ENCODE results near the gene HLA-DQB1.
"Not testable (repeated sequence)": the region's sequence is repeated elsewhere in the genome, so short reads cannot be mapped to it uniquely, and the experiment has no call there.

Gene HLA-DQB1

DNA sequence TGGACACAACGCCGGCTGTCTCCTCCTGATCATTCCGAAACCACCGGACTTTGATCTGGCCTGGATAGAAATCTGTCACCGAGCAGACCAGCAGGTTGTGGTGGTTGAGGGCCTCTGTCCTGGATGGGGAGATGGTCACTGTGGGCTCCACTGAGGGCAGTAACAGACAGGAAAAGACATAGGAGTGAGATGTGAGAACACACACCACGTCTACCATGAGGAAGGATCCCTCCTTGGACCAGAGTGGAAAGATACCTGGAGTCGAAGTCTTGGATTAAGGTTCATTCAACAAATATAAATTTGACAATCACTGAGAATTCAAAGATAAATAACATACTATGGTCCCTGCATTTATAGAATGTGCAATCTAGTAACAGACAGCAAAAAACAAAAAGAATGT lies 4.4 kb downstream of the HLA-DQB1 start:
- DNase-seq = no peak

DNA sequence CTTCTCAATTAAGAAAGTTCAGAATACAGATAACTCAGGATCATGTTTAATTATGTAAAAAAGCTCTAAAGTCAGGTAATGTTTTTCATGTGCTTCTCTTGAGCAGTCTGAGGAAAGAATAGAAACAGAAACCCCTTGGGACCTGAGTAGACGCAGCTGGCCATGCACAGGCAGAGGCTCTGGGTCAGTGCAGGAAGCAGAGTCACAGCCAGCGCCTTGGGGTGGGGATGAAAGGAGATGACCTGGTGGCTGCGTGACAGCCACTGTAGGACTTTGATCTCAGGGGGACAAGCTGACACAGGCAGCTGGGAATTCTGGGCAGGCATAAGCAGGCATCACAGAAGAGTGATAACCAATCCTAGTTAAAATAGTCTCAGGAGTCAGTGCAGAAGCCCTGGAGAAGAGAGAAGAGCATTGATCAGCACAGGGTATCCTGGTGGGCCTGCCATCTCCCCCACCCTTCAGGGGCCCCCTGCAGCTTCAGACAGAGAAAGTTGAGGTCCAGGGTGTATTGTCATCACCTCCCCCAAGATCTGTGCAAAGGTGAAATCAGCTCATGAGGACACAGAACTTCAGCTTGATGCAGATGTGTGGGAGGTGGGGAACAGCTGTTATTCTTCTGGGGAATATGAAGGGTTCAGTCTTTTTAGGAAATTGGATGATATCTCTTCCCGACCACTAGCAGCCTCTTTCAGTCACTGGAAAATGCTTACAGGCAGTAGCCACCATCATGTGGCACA lies 6.4 kb downstream of the HLA-DQB1 start:
- no peak for DNase-seq

DNA sequence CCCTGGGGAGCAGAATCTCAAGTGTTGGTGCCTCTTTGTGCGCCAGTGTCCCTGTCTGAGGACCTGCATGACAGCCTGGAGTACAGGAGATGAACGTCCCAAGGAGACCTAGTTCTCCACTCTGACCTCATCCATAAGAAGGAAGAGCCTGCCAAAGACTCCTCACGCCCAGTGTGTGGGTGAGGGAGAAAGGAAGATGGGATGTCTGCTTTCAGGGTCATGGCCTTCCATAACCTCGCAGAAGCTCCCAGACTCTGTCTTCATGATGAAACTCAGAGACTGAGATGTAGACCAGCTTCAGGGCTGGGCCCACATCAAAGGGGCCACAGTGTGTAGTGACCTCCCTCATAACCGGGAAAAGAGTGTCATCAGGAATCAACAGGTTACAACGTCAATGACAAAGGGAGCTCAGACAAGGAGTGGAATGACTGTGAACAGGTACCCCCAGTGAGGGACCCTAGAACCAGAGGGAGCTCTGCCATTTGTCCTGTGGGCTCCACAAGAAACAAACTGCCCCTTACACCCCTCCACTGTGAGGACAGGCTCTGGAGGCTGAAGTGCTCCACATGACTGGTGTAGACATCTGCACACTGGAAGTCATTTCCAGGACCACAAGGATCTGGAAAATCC lies 8.1 kb downstream of the HLA-DQB1 start:
- DNase-seq = no peak

DNA sequence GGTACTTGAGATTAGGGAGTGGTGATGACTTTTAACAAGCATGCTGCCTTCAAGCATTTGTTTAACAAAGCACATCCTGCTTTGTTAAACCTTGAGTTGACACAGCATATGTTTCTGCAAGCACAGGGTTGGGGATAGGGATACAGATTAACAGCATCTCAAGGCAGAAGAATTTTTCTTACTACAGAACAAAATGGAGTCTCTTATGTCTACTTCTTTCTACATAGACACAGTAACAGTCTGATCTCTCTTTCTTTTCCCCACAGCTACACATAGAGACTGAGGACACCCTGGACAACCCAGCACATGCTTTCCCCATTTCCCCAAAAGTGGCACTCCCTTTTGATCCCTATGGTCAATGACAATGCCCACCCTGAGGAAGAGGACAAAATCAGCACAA lies 8.6 kb downstream of the HLA-DQB1 start:
- DNase-seq = not testable (repeated sequence)

DNA sequence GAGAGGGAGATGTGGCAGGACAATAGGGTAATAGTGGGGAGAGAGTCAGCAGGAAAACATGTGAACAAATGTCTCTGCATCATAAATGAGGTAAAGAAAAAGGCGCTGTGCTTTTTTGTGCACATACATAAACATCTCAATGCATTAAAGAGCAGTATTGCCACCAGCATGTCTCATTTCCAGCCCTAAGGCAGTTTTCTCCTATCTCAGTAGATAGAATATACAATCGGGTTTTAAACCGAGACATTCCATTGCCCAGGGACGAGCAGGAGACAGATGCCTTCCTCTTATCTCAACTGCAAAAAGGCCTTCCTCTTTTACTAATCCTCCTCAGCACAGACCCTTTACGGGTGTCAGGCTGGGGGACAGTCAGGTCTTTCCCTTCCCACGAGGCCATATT lies 9.1 kb downstream of the HLA-DQB1 start:
- DNase-seq = not testable (repeated sequence)

DNA sequence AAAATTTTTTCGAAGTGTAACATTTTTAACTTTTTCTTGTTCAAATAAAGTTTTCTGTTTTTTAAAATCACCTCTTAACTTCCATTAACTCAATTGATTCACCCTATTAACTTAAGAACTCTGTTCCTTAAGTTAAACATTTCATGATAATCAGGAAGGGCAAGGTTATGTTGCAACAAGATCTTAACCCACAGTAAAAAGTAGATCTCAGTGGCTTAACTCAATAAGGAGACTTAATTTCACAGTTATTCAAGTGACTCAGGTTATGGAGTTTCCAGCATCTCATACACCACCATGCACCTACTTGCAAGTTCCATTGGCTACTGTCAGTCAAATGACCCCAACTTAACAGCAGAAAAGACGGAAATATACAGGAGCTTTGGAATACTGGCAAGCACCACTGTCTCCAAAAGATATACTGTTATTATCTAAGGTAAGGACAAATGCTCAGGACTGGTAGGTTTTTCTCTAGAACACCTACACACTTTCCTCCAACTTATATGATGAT lies 11.2 kb downstream of the HLA-DQB1 start:
- no peak for DNase-seq

DNA sequence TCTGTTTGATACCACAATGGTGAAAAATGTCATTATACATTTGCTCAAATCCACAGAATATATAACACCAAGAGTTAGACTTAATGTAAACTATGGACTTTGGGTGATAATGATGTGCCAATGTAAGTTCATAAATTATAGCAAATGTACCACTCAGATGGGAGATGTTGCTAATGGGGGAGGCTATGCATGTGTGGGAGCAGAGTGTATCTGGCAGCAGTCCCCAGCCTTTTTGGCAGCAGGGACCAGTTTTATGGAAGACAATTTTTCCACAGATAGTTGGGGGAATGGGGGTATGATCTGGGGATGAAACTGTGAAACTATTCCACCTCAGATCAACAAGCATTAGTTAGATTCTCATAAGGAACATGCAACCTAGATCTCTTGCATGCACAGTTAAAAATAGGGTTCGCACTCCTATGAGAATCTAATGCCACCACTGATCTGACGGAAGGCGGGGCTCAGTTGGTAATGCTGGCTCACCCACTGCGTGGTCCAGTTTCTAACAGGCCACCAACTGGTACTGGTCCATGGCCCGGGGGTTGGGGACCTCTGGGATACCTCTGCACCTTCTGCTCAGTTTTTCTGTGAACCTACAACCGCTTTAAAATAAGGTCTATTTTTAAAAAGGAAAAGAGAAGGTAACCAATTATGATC lies 21.3 kb downstream of the HLA-DQB1 start:
- no peak for DNase-seq

DNA sequence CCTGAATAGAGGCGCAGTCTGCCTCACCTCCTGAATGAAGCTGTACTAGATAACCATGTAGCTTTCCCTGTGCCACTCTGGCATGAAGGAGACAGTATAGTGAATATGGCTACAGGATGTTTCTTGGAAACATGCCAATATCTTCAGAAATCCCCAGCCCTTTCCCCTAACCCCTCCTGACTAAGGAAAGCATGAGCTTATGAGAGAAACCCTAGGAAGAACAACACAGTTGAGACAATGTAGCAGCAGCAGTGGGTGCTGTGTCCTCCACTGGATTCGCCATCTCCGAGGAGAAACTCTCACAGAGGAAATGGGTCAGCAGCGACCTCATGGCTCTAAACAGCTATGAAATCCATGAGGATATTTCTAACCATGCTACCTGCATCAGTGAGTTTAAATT lies 22.6 kb downstream of the HLA-DQB1 start:
- peak; percentile 0 for DNase-seq

DNA sequence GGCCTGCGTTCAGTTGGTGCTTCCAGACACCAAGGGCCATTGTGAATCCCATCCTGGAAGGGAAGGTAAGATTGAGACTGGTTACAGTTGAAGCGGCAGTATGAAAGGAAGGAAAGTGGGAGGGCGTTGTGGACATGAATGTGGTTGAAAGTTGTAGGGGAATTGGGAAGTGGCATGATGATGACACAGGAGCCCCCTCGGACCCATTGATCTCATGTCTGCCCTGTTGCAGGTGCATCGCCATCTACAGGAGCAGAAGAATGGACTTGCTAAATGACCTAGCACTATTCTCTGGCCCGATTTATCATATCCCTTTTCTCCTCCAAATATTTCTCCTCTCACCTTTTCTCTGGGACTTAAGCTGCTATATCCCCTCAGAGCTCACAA lies 23.7 kb downstream of the HLA-DQB1 start:
- no peak for DNase-seq

DNA sequence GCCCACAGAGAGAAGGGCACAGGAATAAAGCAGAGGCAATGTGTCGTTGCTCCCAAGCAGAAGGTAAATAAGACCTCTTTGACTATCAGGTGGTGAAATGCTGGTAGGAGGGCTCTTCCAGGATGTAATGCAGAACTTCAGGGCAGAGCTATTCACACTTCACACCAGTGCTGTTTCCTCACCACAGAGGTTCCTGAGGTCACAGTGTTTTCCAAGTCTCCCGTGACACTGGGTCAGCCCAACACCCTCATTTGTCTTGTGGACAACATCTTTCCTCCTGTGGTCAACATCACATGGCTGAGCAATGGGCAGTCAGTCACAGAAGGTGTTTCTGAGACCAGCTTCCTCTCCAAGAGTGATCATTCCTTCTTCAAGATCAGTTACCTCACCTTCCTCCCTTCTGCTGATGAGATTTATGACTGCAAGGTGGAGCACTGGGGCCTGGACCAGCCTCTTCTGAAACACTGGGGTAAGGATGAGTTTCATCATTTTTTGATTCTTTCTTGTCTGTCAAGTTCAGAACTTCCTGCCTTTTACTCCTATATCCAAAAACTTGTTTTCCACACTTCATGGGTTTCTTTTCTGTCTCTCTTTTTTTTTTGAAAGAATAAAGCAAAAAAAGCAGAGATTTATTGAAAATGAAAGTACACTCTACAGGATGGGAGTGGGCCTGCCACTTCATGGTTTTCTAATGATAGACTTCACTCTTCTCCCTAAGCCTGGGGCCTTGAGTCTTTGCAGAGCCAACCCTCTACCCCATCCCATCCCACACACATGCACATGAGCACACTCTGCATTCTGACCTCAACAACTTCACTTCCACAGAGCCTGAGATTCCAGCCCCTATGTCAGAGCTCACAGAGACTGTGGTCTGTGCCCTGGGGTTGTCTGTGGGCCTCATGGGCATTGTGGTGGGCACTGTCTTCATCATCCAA lies 24.4 kb downstream of the HLA-DQB1 start:
- not testable (repeated sequence) for DNase-seq

DNA sequence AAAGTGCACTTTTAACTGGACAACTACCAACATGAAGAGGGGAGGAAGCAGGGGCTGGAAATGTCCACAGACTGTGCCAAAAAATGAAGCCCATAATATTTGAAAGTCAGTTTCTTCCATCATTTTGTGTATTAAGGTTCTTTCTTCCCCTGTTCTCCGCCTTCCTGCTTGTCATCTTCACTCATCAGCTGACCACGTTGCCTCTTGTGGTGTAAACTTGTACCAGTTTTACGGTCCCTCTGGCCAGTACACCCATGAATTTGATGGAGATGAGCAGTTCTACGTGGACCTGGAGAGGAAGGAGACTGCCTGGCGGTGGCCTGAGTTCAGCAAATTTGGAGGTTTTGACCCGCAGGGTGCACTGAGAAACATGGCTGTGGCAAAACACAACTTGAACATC lies 25.3 kb downstream of the HLA-DQB1 start:
- no peak for DNase-seq

DNA sequence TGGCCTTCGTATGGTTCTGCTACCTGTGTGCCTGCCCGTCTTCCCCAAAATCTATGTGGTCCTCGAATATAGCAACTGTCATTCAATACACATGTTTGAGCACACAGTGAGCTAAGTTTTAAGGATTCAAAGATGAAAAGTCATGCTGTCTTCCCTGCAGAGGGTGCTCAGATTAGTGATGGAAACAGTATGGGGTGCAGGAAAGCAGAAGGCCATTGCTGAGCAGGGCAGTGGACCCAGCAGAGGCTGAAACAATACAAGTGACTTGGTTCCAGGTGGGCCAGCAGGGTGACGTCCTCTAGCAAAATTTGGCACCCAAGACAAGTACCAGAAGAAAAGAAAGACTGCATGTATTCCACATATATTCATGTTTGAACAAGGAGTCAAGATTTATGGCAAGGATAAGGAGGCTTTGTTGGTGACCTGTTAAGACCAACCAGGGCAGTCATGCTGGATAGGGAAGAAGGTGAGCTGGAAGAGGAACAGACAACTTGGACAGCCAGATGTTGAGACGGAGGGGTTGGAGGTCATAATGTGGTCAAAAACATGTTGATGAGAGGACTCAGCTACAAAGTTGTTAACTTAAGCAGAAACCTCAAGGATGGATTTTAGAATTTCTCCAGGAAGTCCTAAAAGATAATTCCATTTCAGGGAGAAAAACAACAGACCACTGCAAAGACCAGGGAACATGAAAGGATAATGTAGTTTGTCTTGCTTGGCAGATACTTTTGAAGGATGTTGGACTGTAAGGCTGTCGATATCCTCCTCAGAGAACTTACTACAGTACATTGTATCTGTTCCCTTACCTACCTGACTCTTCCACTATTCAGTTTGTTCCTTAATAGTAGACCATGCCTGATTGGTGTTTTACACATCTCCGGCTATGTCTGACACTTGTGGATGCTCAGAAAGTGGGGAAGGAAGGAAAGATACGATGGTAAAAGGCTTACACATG lies 26.7 kb downstream of the HLA-DQB1 start:
- no peak for DNase-seq

DNA sequence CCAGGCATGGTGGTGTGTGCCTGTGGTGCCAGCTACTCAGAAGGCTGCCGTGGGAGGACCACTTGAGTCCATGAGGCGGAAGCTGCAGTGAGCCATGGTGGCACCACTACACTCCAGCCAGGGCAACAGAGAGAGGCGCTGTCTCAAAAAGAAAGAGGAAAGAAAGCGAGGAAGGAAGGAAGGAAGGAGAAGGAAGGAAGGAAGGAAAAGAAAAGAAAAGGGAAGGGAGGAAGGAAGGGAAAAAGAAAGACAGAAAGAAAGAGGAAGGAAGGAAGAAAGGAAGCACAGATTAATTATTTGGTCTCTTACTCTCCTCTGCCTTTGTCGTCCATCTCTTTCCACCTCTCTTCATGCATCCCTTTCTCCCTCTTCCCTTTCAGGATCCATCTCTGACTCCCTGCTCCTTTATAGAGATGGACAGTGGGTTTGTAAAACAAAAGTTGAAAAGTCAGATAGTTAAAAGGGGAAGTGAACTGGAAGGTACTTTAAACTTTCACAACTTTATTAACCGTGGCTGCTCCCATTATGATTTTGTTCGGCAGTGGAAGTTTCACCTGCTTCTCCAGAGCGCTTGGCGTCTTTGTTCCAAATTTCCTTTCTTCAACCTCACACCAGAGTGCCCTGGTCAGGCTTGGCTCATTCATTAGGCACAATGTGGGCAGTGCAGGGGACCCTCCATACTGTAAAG lies 27.8 kb downstream of the HLA-DQB1 start:
- no peak for DNase-seq

DNA sequence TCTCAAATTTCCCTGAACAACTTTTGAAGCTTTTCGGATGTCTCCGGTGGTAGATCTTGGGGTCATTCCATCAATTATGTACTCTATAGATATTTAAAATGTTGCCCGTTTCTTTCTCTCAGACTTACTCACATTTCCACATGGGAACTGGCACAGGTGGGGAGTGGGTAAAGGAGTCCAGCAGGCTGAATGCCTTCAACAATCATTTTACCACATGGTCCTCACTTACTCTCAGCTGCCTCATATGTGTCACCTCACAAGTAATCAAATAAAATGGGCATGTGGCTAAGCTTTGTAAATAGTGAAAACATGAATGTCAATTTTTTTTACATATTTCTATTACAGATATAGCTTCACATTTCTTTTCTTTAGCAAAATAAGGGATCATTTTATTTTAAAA lies 28.6 kb downstream of the HLA-DQB1 start:
- DNase-seq = no peak

DNA sequence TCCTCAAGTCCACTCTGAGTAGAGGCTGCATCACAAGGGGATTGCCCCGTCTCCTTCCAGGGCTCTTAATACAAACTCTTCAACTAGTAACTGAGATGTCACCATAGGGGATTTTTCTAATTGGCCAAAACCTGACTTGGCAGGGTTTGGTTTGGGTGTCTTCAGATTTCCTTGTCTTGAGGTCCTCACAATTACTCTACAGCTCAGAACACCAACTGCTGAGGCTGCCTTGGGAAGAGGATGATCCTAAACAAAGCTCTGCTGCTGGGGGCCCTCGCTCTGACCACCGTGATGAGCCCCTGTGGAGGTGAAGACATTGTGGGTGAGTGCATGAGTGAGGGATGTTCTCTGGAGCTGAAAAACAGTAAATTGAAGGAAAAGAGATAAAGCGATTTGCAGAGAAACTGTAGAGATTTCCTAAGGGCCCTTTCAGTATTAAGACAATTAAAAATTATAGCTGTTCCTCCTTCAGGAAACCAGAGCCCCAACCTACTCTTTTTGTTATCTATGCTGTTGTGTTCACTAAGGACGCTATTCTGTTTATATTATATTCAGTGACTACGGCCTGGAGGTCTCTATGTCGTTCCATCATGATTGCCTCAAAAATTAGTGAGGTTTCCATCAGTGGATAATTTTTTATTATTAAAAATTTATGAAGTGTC lies 29.1 kb downstream of the HLA-DQB1 start, which contains the start of gene HLA-DQA1:
Gene HLA-DQA1, plus strand, starts transcription at position 188 of the 662 bp plus-strand sequence. Its CDS starts 53 bp downstream, at position 241.
- peak; percentile 78 for DNase-seq

DNA sequence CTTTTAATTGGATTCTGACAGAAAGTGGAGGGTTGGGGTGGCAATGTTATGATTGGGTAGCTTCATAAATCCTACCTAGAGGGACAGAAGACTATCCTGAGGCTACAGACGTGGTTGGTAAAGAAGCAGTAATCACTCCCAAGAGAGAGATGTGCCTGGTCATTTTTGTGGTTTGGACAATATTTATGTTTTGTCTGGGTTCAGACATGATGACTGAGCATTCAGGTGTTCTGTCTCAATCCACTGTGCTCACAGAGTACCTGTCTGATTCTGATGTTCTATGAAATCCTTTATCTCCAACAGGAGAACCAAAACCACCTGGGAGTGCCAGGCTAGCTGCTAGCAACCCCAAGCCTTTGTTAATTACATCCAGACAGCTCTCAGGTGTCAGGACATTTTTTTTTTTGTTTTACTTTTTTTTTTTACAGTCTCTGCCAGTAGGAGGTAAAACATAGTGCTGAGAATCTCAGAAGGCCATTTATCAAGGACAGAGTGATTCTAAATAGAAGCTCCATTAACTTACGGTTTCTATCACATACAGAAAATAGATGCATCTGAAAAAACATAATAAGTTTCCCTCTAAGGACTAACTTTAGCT lies 30.8 kb downstream of the HLA-DQB1 start:
- no peak for DNase-seq

DNA sequence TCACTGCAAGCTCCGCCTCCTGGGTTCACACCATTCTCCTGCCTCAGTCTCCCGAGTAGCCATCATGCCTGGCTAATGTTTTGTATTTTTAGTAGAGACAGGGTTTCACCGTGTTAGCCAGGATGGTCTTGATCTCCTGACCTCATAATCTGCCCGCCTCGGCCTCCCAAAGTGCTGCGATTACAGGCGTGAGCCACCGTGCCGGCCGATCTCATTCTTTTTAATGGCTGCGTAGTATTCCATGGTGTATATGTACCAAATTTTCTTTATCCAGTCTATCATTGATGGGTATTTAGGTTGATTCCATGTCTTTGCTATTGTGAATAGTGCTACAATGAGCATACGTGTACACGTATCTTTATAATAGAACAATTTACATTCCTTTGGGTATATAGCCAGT lies 36.7 kb downstream of the HLA-DQB1 start:
- DNase-seq = not testable (repeated sequence)

DNA sequence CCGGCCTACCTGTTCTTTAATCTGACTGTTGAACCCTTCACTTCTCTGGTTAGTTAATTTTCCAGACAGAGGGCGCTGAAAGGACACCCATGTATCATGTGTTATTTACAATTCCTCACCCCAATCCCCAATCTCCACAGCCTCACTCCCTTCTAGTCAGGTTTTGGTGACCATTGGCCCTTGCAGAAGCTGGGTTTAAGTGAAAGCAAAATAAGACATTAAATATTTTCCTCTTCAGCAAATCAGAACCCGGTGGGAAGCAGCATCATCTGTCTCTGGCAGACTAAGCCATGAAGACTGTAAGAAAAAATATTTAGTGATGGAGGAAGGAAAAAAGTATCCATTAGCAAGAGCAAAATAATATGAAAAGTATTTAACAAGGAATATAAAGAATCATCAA lies 38.6 kb downstream of the HLA-DQB1 start:
- peak; percentile 61 for DNase-seq

DNA sequence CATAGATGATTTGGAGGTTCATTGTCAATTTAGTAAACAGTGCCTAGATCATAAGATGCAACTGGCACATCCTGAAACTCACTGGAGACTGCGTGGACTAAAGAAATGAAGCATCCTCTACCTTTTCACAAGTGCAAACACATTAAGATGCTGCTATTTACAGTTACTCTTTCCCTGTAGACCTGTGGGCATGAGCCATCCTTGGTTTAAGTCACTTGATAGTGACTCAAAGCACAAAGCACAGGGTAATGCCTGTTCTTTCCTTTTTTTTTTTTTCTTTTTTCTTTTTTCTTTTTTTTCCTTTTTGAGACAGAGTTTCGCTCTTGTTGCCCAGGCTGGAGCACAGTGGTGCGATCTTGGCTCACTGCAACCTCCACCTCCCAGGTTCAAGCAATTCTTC lies 39.2 kb downstream of the HLA-DQB1 start:
- no peak for DNase-seq

DNA sequence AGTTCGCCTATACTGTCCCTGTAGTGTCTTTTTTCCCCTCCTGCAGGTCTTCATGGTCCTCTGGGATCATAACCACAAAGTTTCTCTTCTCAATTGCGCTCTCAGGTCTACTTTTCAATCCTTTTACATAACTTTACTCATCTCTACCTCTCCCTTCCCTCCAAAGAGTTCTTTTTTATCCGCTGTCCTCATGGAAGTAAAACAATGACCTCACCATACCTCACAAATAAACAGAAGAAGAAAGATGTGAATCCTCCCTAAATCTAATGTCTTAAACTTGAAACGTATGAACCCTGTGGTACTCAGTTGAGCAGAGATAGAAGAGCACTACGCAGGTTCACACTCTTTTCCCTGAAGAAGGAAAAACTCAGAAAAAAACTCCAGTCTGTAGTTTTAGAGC lies 41.3 kb downstream of the HLA-DQB1 start:
- DNase-seq = no peak

Measured in CD4-positive, alpha-beta T cell treated with Interleukin-17A for 1 hour (primary cell).